Mesenteric fat pad (tissue), 1 donor: ENCODE results near the gene NRXN3. TPM values are rescaled to one million over a fixed set of nuclear protein-coding genes. Genes with fewer than 3 reads are reported as not detected.
"Not testable (repeated sequence)": the region's sequence is repeated elsewhere in the genome, so short reads cannot be mapped to it uniquely, and the experiment has no call there.

Experiments
- DNase-seq: peaks from one replicate; pipeline ENCODE4 v3.0.0-alpha.2; 2020; ENCODE audit warnings: low spot score
- total RNA-seq: library from RNA; stranded (reverse); fragmentation: NEBNext Ultra II Directional; extraction: Animal tissue kit (Norgen Biotek cat#: 25700); gene quantifications from one replicate; pipeline ENCODE4 v1.2.1, GENCODE V29; 2021
- donor health status: DM: yes; HTN: yes; CAD: no.

The NRXN3 gene
- total RNA-seq, 1 donor from 2014 or later, result 0.84 TPM

DNA sequence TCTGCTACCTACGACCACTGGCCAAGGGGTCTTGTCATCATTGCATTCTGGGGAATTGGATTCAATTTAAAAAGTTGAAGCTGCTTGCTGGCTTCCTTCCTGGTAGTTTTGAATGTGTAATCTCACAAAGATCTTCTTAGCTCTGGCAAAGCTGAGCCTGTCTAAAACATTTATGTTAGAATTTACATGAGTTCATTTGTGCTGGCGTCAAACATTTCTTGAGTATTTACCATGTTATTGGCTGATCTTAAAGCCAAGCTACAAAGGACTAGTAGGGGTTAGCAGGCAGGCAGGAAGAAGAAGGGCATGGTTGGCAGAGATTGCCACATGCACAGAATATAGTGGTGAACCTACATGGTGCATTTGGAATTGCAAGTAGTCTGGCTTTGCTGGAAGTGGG is 1596.3 kb downstream of the NRXN3 start:
- no peak for DNase-seq

DNA sequence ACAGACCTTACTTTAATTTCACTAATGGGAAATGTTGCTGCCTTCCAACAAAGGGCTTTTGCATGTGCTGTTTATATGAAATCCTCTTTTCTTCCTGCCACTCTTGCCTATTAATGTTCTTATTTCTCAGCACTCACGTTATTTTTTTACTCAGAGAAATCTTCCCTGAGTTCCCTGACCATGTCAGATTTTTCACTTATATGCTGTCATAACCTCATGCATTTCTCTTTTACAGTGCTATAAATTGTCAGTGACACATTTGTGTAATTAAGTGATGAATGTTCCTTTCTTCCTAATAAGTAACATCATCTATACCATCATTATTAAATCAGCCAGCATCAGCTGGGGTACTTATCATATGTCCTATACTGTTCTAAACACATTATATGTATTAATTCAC is 1597.1 kb downstream of the NRXN3 start:
- no peak for DNase-seq

DNA sequence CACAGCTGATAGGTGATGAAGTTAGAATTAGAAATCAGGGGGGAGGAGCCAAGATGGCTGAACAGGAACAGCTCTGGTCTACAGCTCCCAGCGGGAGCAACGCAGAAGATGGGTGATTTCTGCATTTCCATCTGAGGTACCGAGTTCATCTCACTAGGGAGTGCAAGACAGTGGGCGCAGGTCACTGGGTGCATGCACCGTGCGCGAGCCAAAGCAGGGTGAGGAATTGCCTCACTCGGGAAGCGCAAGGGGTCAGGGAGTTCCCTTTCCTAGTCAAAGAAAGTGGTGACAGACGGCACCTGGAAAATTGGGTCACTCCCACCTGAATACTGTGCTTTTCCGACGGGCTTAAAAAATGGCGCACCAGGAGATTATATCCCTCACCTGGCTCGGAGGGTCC is 1597.5 kb downstream of the NRXN3 start:
- DNase-seq, result not testable (repeated sequence)

DNA sequence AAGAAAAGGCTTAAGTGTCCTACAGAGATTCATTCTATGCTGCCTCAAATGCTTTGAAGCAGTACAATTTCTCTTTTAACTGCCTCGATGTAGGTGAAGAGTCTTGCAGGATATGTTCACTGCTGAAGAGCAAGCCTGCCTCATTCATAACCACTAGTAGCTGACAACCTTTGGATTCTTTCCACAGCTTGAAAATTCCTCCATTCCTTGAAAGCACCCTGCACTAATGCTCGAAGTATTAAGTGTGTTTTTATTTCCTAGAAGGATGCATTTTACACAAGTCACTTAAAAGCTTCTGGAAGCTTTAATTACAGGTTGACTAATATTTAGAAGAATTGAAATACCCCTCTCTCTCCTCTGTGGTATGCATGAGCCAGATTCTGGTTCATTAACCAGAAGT is 1611.7 kb downstream of the NRXN3 start:
- DNase-seq, result no peak

DNA sequence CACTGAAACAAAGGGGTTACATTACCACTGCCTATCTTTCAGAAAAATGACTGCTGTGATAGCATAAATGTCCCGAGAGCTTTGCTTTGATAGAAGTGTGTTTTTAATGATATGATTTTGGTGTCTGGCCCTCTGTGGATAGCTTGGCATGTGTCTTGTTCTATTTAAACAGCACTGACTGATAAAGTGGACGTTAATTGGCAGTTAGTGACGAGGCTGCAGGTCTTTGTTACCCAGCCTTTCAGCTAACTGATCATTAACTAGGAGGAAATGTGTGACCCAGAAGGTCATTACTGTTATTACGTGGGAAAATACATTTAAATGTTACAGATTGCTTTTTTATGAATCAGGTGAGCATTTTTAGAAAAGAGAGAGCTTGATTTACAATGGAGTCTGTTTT is 1612.9 kb downstream of the NRXN3 start:
- no peak for DNase-seq

DNA sequence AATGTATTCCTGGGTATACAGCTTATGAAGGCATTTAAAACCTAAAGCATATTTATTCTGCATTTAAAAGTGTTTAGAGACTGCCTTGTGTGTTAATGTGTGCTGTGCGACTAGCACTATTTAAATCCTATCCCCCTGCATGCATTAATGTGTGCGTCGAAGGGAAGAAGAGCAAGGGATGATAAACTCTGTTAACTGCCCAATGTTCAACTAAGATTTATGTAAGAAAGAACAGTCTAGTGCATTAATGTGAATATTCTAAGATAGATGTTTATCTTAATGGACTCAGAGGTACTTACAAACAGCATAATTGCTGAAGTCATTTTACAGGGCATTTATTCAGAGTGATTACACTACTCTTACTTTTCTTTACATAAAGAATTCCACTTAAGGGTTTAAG is 1616.3 kb downstream of the NRXN3 start:
- DNase-seq, result no peak

DNA sequence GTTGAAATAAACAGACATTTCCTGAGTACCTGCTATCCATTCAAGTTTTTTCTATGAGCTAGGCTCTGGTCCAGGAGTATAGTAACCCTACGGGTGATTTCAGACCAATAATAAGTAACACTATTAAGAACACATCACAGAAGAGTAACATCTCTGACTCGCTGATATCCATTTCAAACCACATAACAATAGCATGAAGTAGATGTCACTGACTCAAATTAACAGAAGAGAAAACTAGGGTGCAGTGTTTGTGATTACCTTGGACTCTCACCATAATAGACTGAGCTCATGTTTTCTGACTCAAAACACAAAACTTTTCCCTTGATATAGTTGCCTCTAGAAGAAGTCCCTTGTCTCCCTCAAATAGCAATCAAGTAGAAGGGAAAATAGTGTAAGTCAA is 1618.2 kb downstream of the NRXN3 start:
- DNase-seq, result no peak

DNA sequence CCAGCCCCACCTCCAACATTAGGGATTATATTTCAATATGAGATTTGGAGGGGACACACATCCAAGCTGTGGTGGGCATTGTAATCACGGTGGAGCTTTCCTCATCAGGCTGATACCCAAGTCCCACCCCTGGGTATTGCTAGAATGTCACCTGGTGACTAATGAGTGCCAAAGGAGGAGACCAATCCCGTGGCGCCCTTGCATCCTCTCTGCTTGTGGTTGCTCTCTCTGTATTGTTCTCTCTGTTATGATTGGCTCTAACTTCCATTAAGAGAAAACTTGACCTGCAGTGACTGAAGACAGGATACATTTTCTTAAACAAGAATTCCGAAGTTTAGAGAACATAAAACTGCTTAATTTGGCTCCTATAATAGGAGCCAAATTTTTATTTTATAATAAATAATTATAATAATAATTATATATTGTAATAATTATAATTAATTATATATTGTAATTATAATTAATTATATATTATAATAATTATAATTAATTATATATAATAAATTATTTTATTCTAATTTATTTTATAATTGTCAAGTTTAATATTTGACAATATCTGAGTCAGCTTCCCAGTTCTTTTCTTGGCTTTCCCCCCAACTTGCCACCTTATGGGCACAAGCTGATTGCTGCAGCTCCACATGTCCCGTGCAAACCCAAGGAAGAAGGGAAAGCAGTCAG is 1621.0 kb downstream of the NRXN3 start:
- no peak for DNase-seq

DNA sequence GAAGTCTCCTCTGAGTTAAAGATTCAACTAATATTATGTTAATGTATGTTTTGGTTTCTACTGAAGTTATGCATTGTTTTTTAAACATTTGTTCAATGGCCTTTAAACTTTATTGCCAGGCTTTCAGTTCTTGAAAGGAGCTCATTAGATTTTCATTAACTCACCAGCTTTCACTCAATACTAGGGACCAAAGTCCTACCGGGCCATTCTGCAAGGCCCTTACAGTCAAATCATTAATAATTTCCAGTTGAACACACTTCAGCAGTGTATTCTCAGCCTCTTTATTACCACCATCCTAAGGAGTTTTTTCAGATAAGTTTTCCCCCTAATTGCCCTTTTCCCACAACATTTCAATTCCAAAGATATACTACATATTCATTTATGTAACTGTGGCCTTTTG is 1631.9 kb downstream of the NRXN3 start:
- no peak for DNase-seq

DNA sequence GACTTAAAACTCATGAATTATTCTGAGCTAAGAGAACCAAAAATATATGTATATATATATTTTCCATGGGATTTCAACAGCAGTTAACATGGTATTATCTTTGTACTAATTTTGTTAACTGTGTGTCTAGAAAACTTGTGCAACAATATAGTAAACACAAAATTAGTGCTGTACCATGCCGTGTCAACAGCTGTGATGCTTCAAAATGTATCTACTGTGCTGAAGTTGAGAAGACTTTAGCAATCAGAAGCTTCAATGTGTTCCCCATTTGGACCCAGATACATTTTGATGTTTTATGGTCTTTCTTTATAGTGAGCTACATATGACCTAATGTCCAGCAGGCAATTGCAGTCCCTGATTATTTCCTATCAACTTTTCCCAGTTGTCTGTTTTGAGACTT is 1635.5 kb downstream of the NRXN3 start:
- no peak for DNase-seq

DNA sequence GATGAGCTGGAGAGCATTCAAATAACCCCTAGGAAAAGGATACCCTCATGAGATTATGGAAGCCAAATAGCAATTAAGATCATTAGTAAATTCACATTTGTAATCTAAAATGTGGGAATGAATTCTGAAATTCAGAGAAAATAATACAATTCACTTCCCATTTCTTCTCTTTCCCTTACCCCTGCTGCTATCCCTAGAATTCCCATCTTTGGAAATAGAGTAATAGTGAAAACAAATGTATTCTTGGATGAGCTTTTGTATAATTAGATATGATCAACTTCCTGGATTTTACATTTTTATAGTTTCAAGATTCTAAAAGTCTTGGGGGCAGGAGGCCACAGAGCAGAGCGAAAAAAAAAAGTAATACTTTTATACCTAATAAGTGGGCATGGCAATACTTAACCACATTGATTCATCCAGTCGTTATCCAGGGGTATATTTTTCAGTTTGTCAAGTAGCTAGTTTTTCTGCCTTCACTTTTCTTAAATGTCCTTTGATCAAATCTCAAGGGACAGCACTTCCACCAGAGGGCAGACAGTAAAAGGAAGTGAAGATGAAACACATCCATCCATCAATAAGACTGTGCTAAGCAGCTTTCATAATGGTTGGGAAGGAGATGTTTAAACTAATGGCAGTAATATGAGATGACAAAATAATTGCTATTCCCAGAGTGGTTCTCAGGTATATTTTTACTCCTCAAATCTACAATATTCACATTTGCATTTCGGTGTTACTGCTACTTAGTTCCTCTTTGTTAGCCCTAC is 1639.9 kb downstream of the NRXN3 start:
- no peak for DNase-seq

DNA sequence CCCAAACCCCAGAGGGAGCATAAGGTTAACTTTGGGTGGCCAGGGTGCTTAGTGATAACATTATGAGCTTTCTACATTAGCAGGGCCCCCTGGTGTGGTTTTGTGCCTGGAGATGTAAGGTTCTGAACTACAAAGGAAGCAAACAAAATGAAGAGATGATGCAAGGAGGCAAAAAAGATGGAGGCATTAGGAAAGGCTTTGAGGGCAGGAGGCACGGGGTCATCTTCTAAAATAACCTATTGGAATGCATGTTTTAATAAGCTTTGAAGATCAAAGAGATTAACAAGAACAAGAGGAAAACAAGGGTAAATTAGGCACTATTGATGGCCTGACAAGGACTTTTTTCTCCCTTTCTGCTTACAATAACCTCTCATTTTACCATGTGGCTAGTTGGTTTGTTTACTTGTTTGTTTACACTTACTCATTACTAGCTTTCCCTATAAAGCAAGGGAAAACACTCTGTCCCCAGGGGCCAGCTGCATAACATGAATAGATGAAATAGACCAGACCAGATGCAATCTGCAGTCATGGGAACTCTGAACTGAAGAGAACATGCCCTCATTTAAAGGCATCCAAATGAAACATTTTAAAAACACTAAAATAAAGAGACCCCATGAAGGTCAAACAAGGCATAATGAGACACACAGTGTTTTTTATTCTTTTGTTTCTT is 1650.8 kb downstream of the NRXN3 start:
- DNase-seq, result no peak

DNA sequence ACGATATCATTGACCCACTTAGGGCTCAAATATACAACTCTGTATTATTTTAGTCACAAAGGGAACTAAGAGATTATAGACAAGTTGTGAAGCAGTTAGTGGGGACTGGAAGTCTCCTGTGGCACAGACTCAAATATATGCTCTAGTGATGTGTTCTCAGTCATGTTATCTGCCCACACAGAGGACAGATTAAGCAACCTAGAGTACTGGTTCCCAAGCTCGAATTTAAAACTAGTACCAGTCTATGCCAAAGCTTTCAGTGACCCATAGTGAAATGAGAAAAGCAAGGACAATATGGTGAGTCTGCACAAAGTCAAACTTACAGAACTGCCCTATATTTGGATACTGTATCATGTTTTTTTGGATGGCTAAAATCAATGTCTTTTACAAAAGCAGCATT is 1651.9 kb downstream of the NRXN3 start:
- no peak for DNase-seq

DNA sequence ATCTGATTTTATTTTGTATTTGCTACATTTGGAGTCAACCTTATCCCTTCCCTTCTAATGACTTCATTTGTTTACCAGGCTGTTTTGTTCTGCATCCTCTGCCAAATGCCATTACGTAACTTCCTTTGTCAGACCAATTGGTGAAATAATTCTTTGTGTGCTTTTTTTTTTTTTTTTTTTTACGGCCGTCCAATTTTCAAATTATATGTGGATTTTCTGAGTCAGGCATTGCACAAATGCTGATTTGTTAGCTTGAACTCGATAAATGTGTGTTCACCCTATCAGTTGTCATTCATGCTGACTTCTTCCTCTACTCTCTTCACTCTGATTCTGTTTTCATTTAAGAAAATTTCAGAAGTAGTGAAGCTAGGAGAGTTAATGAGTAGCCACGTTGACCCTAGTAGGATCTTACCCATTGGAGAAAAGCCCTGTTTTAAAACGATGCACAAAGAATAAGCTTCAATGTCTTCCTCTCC is 1654.9 kb downstream of the NRXN3 start:
- DNase-seq, result no peak

DNA sequence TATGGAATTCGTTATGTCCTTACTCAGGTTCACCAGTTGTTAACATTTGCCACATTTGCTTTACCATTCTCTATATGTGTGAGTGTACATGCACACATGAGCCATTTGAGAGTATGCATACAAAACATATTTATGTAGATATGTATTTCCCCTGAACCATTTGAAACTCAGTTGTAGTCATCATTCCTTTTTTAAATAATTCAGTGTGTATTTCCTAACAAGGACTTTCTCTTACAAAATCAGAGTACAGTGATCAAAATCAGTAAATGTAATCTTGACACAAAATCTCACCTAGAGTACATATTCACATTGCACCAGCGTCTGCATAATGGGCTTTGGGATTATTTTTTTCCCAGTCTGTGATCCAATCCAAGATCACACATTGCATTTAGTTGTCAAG is 1656.2 kb downstream of the NRXN3 start:
- no peak for DNase-seq

DNA sequence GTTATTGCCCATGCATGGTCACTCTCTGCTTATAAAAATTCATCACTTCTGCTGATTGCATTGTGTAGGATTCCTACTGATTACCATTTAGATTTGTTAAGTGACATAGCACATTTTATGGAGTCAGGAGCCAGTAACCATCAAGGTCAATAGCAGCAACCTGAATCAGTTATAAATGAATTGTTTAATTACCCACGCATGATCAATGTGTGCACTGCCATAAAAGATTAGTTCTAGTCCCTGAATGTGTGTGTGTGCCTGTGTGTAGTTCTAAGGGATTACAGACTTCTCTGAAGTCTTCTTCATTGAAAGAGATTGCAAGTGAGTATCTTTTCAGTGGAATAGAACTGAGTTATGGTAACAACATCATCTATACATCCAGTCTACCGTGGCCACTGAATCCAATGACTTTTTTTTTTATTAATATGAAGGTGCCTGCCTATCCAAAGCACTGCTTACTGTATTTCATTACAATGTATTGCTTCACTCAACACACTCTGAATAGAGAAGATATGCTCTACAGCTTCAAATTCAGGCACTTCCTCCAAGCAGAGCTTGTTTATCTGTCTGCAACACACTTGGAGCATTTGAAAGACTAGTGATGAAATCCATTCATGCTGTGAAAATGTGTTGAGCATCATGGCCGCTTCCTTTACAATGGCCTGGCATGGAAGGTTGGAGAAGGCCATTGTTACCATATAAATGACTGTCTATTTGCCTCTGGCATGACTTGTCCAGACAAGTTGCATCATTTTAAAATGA is 1659.4 kb downstream of the NRXN3 start:
- no peak for DNase-seq

DNA sequence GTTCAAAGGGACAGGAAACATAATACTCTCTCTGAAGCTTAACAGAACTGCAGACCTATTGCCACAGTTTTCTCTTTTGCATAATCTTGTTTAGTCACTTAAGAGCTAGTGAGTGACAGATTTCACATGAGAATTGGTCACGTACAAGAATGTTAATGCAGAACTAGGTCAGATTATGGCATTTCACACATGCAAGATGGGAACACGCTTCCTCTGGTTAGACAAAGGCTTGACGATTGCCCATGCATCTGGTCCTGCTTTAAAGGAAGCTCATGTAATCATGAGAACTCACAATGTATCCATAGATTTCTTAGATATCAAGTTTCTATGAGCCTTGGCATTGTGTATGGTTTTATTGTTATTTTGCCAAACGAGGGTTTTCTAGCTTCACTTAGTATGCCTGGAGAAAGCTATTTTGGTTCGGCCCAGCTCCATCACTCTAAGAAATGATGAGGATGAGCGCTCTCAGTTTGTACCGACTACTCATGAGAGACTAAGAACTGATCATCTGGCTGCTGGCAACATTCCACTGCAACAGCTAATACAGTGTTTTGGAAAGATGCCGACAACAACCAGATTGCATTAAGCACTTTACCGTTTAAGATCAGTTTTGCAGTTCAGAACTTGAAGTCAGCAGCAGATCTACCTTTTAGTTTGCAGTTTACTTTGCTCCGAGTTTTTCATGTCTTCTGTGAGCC is 1661.2 kb downstream of the NRXN3 start:
- no peak for DNase-seq

DNA sequence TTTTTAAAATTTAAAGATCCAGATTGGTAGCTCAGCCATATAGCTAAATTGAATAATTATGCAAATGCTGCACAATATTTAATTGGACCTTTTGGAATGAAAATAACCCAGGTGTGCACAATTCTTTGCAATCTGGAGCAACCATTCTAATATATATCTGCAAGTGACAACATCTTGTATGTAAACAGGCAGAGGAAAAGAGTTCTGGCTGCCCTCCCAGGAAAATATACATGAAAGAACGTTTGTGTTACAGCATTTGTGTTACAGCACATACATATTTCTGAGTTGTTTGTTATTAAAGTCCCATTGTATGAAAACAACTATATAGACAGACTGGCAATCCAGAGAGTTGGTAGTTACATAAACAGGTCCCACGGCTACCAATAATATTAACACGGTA is 1663.6 kb downstream of the NRXN3 start:
- DNase-seq, result no peak

DNA sequence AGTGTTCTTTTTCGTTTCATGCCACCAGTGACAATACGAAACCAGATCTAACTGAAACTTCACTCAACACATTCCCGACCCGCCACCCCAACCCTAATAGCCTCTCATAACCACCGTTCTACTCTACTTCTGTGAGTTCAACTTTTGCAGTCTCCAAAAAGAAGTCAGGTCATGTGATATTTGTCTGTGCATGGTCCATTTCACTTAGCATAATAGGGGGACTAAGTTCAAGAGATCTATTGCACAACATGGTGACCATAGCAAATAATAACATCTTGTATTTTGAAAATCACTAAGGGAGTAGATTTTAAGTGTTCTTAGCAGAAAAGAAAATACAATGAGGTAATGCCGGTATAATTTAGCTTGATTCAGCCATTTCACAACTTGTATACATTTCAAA is 1664.7 kb downstream of the NRXN3 start:
- no peak for DNase-seq

DNA sequence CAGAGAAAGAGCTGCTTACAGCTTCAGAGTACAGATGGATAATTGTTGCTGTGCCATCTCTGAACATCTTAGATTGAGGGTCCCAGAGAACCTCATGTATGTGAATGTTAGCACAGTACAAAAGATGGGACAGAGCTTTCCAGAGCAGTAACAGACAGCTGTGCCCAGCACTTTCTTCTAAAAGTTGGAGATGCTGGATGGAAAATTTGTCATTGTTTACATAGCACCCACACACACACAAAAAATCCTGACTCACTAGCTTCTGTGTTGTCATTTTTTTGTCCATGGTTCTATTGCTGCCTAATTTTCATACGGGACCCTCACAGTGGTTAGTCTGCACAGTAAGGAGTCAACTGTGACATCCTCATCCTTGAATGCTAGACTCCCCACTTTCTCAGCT is 1666.4 kb downstream of the NRXN3 start:
- no peak for DNase-seq

DNA sequence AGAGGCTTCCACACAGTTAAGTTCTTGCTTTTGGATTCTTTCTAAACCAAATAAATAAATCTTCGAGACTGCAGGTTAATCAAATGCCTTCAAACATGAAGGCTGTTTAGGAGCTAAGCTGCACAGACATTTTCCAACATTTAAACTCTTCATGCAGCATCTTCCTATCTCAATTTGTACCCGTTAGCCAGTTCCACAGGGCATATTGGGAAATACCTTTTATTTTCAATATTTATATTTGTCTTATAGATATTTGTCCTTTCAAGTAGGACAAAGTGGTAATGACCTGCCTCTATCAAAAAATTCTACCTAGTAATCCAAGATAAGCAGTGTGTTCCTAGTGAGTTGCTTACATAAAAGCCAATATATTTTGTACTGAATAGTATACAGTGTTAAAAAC is 1667.5 kb downstream of the NRXN3 start:
- DNase-seq, result no peak
